Naive thymus-derived CD4-positive, alpha-beta T cell (primary cell): Measurements from ENCODE around the gene SUGP1. TPM values are rescaled to one million over a fixed set of nuclear protein-coding genes. Genes with fewer than 3 reads are reported as not detected.
A peak's percentile ranks its signal among the peaks of the same experiment; 100 is the strongest.

Experiments used
- ATAC-seq: fragments of 150-1000 bp; cut with Tn5 transposase; 2 replicates; pipeline ENCODE4 v1.10.0; 2021; ENCODE audit warnings: mild to moderate bottlenecking, moderate library complexity
- CTCF ChIA-PET: fragments of 350-600 bp; sonication (Branson Sonifier 250); formaldehyde crosslinking; loops from one replicate; lab custom pipeline; 2021; ENCODE audit warnings: antibody characterized with exemption; lab: Charles Lee
- POLR2A ChIA-PET: fragments of 350-600 bp; sonication (Branson Sonifier 250); formaldehyde crosslinking; loops from one replicate; lab custom pipeline; 2021; ENCODE audit warnings: antibody characterized with exemption, inconsistent platforms; lab: Charles Lee
- DNase-seq, 9 donors: peaks; one replicate each; pipeline versions ENCODE4 v3.0.0 to v3.0.0-alpha.2; 2020 to 2022; ENCODE audit warnings: mixed read lengths in 1 of 9
- H3K27ac ChIP-seq: one replicate; pipeline ENCODE4 v1.7.0; 2013; ENCODE audit warnings: mild to moderate bottlenecking, low read depth, low read length, moderate library complexity
- H3K27me3 ChIP-seq, 2 donors: one replicate each; pipeline ENCODE4 v1.7.0; 2013; ENCODE audit warnings: low read length in 2 of 2, mild to moderate bottlenecking in 2 of 2, moderate library complexity in 2 of 2; ENCODE audit not compliant: control insufficient read depth in 2 of 2, insufficient read depth in 2 of 2
- H3K36me3 ChIP-seq, 3 experiments: 1 replicate in 2 of 3; 2 replicates in 1 of 3; pipeline ENCODE4 v1.7.0; 2013; ENCODE audit warnings: low read length in 3 of 3, mild to moderate bottlenecking in 3 of 3, moderate library complexity in 1 of 3; ENCODE audit not compliant: insufficient read depth in 3 of 3, control insufficient read depth in 2 of 3
- H3K4me1 ChIP-seq, 2 donors: one replicate each; pipeline ENCODE4 v1.7.0; 2013; ENCODE audit warnings: low read length in 2 of 2, mild to moderate bottlenecking in 2 of 2, moderate library complexity in 1 of 2; ENCODE audit not compliant: control insufficient read depth in 2 of 2, insufficient read depth in 2 of 2
- H3K4me3 ChIP-seq: 2 replicates; pipeline ENCODE4 v1.7.0; 2013; ENCODE audit warnings: mild to moderate bottlenecking, low read length
- H3K9me3 ChIP-seq, 3 experiments: 1 replicate in 2 of 3; 2 replicates in 1 of 3; pipeline ENCODE4 v1.7.0; 2013; ENCODE audit warnings: low read length in 3 of 3; ENCODE audit not compliant: control insufficient read depth in 2 of 3
- H3K27ac Mint-ChIP-seq, 9 donors: one replicate each; pipeline ENCODE4 v1.8.0; 2020 to 2022; ENCODE audit warnings: mixed read lengths in 9 of 9, mild to moderate bottlenecking in 8 of 9, moderate library complexity in 5 of 9, inconsistent platforms in 2 of 9
- H3K27me3 Mint-ChIP-seq, 5 donors: one replicate each; pipeline ENCODE4 v1.8.0; 2021 to 2022; ENCODE audit warnings: mixed read lengths in 5 of 5, mild to moderate bottlenecking in 1 of 5
- H3K36me3 Mint-ChIP-seq, 5 donors: one replicate each; pipeline ENCODE4 v1.8.0; 2020 to 2022; ENCODE audit warnings: mixed read lengths in 5 of 5, mild to moderate bottlenecking in 3 of 5, inconsistent platforms in 1 of 5
- H3K4me1 Mint-ChIP-seq, 7 donors: one replicate each; pipeline ENCODE4 v1.8.0; 2020 to 2022; ENCODE audit warnings: mixed read lengths in 7 of 7, mild to moderate bottlenecking in 3 of 7, inconsistent platforms in 1 of 7
- H3K4me3 Mint-ChIP-seq, 10 donors: one replicate each; pipeline ENCODE4 v1.8.0; 2020 to 2022; ENCODE audit warnings: mild to moderate bottlenecking in 10 of 10, mixed read lengths in 10 of 10, moderate library complexity in 6 of 10, inconsistent platforms in 2 of 10
- H3K9me3 Mint-ChIP-seq, 11 donors: one replicate each; pipeline ENCODE4 v1.8.0; 2020 to 2022; ENCODE audit warnings: mixed read lengths in 11 of 11, mild to moderate bottlenecking in 4 of 11, inconsistent platforms in 1 of 11, moderate library complexity in 1 of 11
- intact Hi-C, 2 donors: fragments of 100-400 bp; cut with micrococcal nuclease; formaldehyde crosslinking; loops; one replicate each; pipeline ENCODE4 v1.15.1; 2023
- polyA plus RNA-seq, 2 donors: library from polyadenylated mRNA; unstranded; fragments of 300-500 nt; fragmentation: Illumina TruSeq; gene quantifications; one replicate each; pipeline ENCODE4 v1.2.3, GENCODE V29; 2021
- total RNA-seq, 6 experiments: library from RNA in 5 of 6; stranded (reverse) in 5 of 6; gene quantifications; 1 replicate in 5 of 6; 2 replicates in 1 of 6; pipeline ENCODE4 v1.2.3 and lab custom pipeline; 2021 to 2026

SUGP1 gene
- total and polyA plus RNA-seq, 7 experiments from 2014 or later, result 36.0 to 96.6 (median 59.7) TPM

GRCh38 chr19:19240476-19240875 is 79.8 kb downstream of the SUGP1 start:
- H3K36me3 ChIP-seq, result no peaks in the 10 kb centered on the region
- H3K4me1 Mint-ChIP-seq, result peaks cover 0 to 2% (median 0%) of the 10 kb centered on the region in 7 donors
- no peak for DNase-seq
- peaks cover 5 to 38% (median 22%) of the 10 kb centered on the region in 5 donors for H3K27me3 Mint-ChIP-seq
- H3K27ac Mint-ChIP-seq, result no peak overlapping the region
- H3K9me3 Mint-ChIP-seq, result peaks cover 0 to 13% (median 8%) of the 10 kb centered on the region in 11 donors
- CTCF ChIA-PET, result no interaction called here
- no peak for ATAC-seq
- H3K36me3 Mint-ChIP-seq, result peaks cover 0 to 6% (median 5%) of the 10 kb centered on the region in 5 donors
- no peaks in the 10 kb centered on the region for H3K4me1 ChIP-seq
- H3K4me3 Mint-ChIP-seq, result no peak overlapping the region
- H3K27ac ChIP-seq, result no peak overlapping the region
- H3K9me3 ChIP-seq, result peaks cover 0 to 7% (median 0%) of the 10 kb centered on the region in 3 experiments
- intact Hi-C loops, result no loop called here
- POLR2A ChIA-PET, result interaction anchor here (0.7 kb wide), 1 partner anchor 48 kb away, joined by 3 read pairs; no protein-coding TSS in a partner anchor
- no peak overlapping the region for H3K4me3 ChIP-seq
- no peaks in the 10 kb centered on the region for H3K27me3 ChIP-seq

- Histone ChIP-seq H3K9me3 (peaks cover 0 to 12% (median 0%) of the 10 kb centered on the region in 3 experiments), H3K36me3 (no peaks in the 10 kb centered on the region), H3K27me3 (no peaks in the 10 kb centered on the region), H3K4me1 (no peaks in the 10 kb centered on the region), H3K27ac (no peak overlapping the region), H3K4me3 (no peak overlapping the region)
- POLR2A ChIA-PET, result no interaction called here
- peaks cover 0 to 2% (median 0%) of the 10 kb centered on the region in 7 donors for H3K4me1 Mint-ChIP-seq
- peaks cover 0 to 16% (median 8%) of the 10 kb centered on the region in 11 donors for H3K9me3 Mint-ChIP-seq
- H3K36me3 Mint-ChIP-seq, result peaks cover 0 to 6% (median 5%) of the 10 kb centered on the region in 5 donors
- peaks cover 5 to 38% (median 22%) of the 10 kb centered on the region in 5 donors for H3K27me3 Mint-ChIP-seq
- CTCF ChIA-PET, result no interaction called here
- DNase-seq, result no peak
- intact Hi-C loops, result no loop called here
- no peak for ATAC-seq
- H3K27ac Mint-ChIP-seq, result no peak overlapping the region
- no peak overlapping the region for H3K4me3 Mint-ChIP-seq
Measured at GRCh38 chr19:19239675-19240074, 80.6 kb downstream of the SUGP1 start.

DNA sequence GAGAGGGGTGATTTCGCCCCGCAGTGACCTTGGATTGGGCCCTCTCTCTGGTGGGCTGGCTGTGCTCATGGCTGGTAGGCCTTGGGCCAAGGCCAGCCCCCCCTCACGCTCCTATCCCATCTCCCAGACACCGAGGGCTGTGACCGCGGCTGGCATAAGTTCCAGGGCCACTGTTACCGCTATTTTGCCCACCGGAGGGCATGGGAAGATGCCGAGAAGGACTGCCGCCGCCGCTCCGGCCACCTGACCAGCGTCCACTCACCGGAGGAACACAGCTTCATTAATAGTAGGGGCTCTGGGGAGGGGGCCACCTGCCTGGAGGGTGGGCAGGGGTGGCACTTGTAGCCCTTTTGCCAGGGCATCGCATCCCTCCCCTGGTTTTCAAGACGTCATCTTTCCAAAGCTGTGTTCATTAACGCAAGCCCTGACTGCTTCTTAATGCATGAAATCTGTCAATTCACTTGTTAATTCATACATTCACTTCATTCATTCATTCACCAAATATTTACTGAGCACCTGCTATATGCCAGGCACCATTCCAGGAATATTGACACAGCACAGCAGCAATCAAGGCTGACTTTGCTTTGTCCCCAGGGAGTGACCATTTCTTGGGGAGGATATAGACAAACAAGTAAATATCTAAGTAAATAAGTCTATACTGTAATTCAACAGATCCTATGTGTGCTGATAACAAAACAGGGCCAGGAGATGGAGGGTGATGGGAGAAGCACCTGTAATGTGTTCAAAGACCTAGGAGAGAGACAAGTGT is 82.0 kb downstream of the SUGP1 start:
- H3K9me3 Mint-ChIP-seq, result peaks cover 0 to 27% (median 12%) of the 10 kb centered on the region in 11 donors
- ChIA-PET CTCF (no interaction called here), POLR2A (no interaction called here)
- H3K27me3 ChIP-seq, result no peaks in the 10 kb centered on the region
- H3K27me3 Mint-ChIP-seq, result peaks cover 5 to 38% (median 22%) of the 10 kb centered on the region in 5 donors
- intact Hi-C loops, result no loop called here
- no peak overlapping the region for H3K4me3 ChIP-seq
- peaks cover 0 to 2% (median 0%) of the 10 kb centered on the region in 7 donors for H3K4me1 Mint-ChIP-seq
- DNase-seq, result no peak
- no peak overlapping the region for H3K4me3 Mint-ChIP-seq
- no peak for ATAC-seq
- peaks cover 0 to 24% (median 0%) of the 10 kb centered on the region in 3 experiments for H3K9me3 ChIP-seq
- H3K27ac Mint-ChIP-seq, result no peak overlapping the region
- H3K36me3 Mint-ChIP-seq, result peaks cover 0 to 6% (median 5%) of the 10 kb centered on the region in 5 donors
- no peaks in the 10 kb centered on the region for H3K36me3 ChIP-seq
- no peaks in the 10 kb centered on the region for H3K4me1 ChIP-seq
- H3K27ac ChIP-seq, result no peak overlapping the region

GRCh38 chr19:19236173-19236572 is 84.1 kb downstream of the SUGP1 start:
- intact Hi-C loops, result no loop called here
- Mint-ChIP-seq H3K36me3 (peaks cover 0 to 6% (median 5%) of the 10 kb centered on the region in 5 donors), H3K27me3 (peaks cover 5 to 35% (median 22%) of the 10 kb centered on the region in 5 donors), H3K4me1 (peaks cover 0 to 2% (median 0%) of the 10 kb centered on the region in 7 donors), H3K27ac (no peak overlapping the region), H3K9me3 (peaks cover 0 to 34% (median 13%) of the 10 kb centered on the region in 11 donors), H3K4me3 (no peak overlapping the region)
- DNase-seq (no peak), ATAC-seq (no peak)
- peaks cover 0 to 25% (median 0%) of the 10 kb centered on the region in 3 experiments for H3K9me3 ChIP-seq
- CTCF ChIA-PET, result no interaction called here
- H3K27ac ChIP-seq, result no peak overlapping the region
- no peaks in the 10 kb centered on the region for H3K27me3 ChIP-seq
- POLR2A ChIA-PET, result no interaction called here
- H3K4me1 ChIP-seq, result no peaks in the 10 kb centered on the region
- no peaks in the 10 kb centered on the region for H3K36me3 ChIP-seq
- H3K4me3 ChIP-seq, result no peak overlapping the region

GRCh38 chr19:19234220-19234816 is 86.0 kb downstream of the SUGP1 start:
- H3K27me3 ChIP-seq, result no peaks in the 10 kb centered on the region
- intact Hi-C loops, result no loop called here
- no peaks in the 10 kb centered on the region for H3K4me1 ChIP-seq
- no peak overlapping the region for H3K4me3 ChIP-seq
- POLR2A ChIA-PET, result no interaction called here
- DNase-seq, result no peak
- Mint-ChIP-seq H3K4me1 (peaks cover 0 to 2% (median 0%) of the 10 kb centered on the region in 7 donors), H3K27ac (peak overlapping the region in 1 of 9 donors; percentile 41), H3K36me3 (peaks cover 0 to 6% (median 5%) of the 10 kb centered on the region in 5 donors), H3K27me3 (peaks cover 5 to 23% (median 13%) of the 10 kb centered on the region in 5 donors), H3K4me3 (no peak overlapping the region), H3K9me3 (peaks cover 0 to 34% (median 13%) of the 10 kb centered on the region in 11 donors)
- H3K36me3 ChIP-seq, result no peaks in the 10 kb centered on the region
- no peak overlapping the region for H3K27ac ChIP-seq
- peaks cover 0 to 25% (median 0%) of the 10 kb centered on the region in 3 experiments for H3K9me3 ChIP-seq
- ATAC-seq, result no peak
- CTCF ChIA-PET, result no interaction called here

DNA sequence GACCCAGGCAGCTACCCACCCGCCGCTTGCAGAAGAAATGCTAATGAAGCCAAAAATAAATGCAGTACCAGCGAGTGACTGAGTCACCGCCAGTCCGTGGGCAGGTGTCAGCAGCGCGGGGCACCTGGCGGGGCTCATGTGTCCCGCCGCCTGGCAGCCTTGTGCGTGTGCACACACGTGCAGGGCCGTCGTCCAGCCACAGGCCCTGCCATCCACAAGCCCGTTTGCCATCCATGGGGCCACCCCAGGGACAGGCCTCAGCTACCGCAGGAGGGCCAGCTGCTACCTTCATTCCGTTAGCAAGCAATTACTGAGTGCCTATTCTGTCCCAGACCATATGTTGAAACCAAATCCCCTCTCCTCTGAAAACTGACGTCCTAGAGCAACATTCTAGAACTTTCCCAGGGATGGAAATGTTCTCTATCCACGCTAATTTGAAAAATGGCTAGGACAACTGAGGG is 88.0 kb downstream of the SUGP1 start:
- no peak for DNase-seq
- no peak overlapping the region for H3K4me3 ChIP-seq
- Mint-ChIP-seq H3K9me3 (peaks cover 0 to 34% (median 13%) of the 10 kb centered on the region in 11 donors), H3K27me3 (peaks cover 3 to 15% (median 7%) of the 10 kb centered on the region in 5 donors), H3K4me1 (no peaks in the 10 kb centered on the region), H3K4me3 (no peak overlapping the region), H3K27ac (no peak overlapping the region), H3K36me3 (peaks cover 0 to 6% (median 5%) of the 10 kb centered on the region in 5 donors)
- no peak for ATAC-seq
- H3K27me3 ChIP-seq, result no peaks in the 10 kb centered on the region
- H3K4me1 ChIP-seq, result no peaks in the 10 kb centered on the region
- no peaks in the 10 kb centered on the region for H3K36me3 ChIP-seq
- peaks cover 0 to 25% (median 0%) of the 10 kb centered on the region in 3 experiments for H3K9me3 ChIP-seq
- no peak overlapping the region for H3K27ac ChIP-seq
- ChIA-PET POLR2A (no interaction called here), CTCF (interaction anchor here (0.8 kb wide), 1 partner anchor 205 kb away, joined by 3 read pairs; no protein-coding TSS in a partner anchor)
- intact Hi-C loops, result no loop called here
